ENCODE measurements around the gene SCGN. TPM values are rescaled to one million over a fixed set of nuclear protein-coding genes. Genes with fewer than 3 reads are reported as not detected.

Gene SCGN
- total RNA-seq, 1 donor from 2014 or later = 47.1 TPM

GRCh38 chr6:25660512-25660911, 8.5 kb downstream of the SCGN start:
- TF ChIP-seq, protein P1, sequence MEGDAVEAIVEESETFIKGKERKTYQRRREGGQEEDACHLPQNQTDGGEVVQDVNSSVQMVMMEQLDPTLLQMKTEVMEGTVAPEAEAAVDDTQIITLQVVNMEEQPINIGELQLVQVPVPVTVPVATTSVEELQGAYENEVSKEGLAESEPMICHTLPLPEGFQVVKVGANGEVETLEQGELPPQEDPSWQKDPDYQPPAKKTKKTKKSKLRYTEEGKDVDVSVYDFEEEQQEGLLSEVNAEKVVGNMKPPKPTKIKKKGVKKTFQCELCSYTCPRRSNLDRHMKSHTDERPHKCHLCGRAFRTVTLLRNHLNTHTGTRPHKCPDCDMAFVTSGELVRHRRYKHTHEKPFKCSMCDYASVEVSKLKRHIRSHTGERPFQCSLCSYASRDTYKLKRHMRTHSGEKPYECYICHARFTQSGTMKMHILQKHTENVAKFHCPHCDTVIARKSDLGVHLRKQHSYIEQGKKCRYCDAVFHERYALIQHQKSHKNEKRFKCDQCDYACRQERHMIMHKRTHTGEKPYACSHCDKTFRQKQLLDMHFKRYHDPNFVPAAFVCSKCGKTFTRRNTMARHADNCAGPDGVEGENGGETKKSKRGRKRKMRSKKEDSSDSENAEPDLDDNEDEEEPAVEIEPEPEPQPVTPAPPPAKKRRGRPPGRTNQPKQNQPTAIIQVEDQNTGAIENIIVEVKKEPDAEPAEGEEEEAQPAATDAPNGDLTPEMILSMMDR (conservative IDR thresholded peaks at IDR 0.05) = no peak
- Mint-ChIP-seq H3K4me1 (ENCODE audit: unreplicated experiment) (no peaks in the 10 kb centered on the region), H3K36me3 (no peaks in the 10 kb centered on the region), H3K9me3 (no peaks in the 10 kb centered on the region), H3K4me3 (no peak overlapping the region), H3K27me3 (peaks cover 7% of the 10 kb centered on the region), H3K27ac (no peak overlapping the region)
- DNase-seq (ENCODE audit: extremely low spot score, unreplicated experiment) = no peak

- no peaks in the 10 kb centered on the region for H3K36me3 Mint-ChIP-seq
- peaks cover 7% of the 10 kb centered on the region for H3K27me3 Mint-ChIP-seq
- DNase-seq (ENCODE audit: extremely low spot score, unreplicated experiment) = no peak
- TF ChIP-seq, protein P1 (conservative IDR thresholded peaks at IDR 0.05) = no peak
- no peaks in the 10 kb centered on the region for H3K4me1 Mint-ChIP-seq (ENCODE audit: unreplicated experiment)
- H3K9me3 Mint-ChIP-seq = no peaks in the 10 kb centered on the region
- H3K4me3 Mint-ChIP-seq = no peak overlapping the region
- H3K27ac Mint-ChIP-seq = no peak overlapping the region
Observed at GRCh38 chr6:25661129-25661779, 9.2 kb downstream of the SCGN start.

DNA sequence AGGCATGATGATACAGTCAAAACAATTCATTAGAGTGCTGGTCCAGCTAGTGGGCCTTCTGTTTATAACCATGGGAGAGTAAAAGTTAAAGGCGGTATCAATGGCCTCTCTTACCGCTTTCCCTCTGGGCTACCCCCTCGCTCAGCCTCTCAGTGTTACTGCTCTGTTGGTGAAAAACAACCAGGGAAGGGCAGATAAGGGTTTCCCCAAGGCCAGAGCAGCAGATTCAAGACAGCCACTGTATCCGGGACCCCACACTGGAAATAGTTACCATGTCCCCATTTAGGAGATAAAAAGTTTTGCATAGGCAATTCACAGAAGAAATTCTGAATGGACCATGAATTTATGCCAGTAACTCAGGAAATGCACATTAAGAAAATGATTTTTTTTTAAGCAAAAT, 13.4 kb downstream of the SCGN start:
- Mint-ChIP-seq H3K4me3 (no peak overlapping the region), H3K9me3 (no peaks in the 10 kb centered on the region), H3K27ac (no peak overlapping the region), H3K4me1 (ENCODE audit: unreplicated experiment) (no peaks in the 10 kb centered on the region), H3K27me3 (peaks cover 2% of the 10 kb centered on the region), H3K36me3 (no peaks in the 10 kb centered on the region)
- DNase-seq (ENCODE audit: extremely low spot score, unreplicated experiment) = no peak
- TF ChIP-seq, protein P1 (conservative IDR thresholded peaks at IDR 0.05) = no peak

DNA sequence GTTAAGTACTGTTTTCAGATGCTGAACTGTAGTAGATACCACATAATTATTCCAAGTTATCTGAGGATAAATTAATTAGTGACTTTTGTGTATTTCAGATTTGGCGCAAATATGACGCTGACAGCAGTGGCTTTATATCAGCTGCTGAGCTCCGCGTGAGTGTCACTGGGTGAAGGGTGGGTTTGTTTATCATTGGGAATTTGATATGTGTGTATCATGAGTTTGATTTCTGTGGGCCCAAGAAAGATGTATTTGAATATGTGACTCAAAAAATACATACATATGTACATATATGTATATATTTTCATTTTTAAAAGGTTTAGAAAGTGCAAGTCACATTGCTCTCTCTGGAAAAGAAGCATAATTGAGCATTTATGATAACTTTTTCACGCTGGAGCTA, 17.4 kb downstream of the SCGN start:
- Mint-ChIP-seq H3K9me3 (no peaks in the 10 kb centered on the region), H3K27ac (no peak overlapping the region), H3K4me3 (no peak overlapping the region), H3K27me3 (peaks cover 3% of the 10 kb centered on the region), H3K4me1 (ENCODE audit: unreplicated experiment) (peaks cover 4% of the 10 kb centered on the region), H3K36me3 (no peaks in the 10 kb centered on the region)
- no peak for DNase-seq (ENCODE audit: extremely low spot score, unreplicated experiment)
- TF ChIP-seq, protein P1 (conservative IDR thresholded peaks at IDR 0.05) = no peak

- H3K4me3 Mint-ChIP-seq = no peak overlapping the region
- peaks cover 4% of the 10 kb centered on the region for H3K4me1 Mint-ChIP-seq (ENCODE audit: unreplicated experiment)
- TF ChIP-seq, protein P1 (conservative IDR thresholded peaks at IDR 0.05) = no peak
- no peaks in the 10 kb centered on the region for H3K36me3 Mint-ChIP-seq
- peak overlapping the region; percentile 74 for H3K27ac Mint-ChIP-seq
- H3K27me3 Mint-ChIP-seq = peaks cover 3% of the 10 kb centered on the region
- DNase-seq (ENCODE audit: extremely low spot score, unreplicated experiment) = no peak
- no peaks in the 10 kb centered on the region for H3K9me3 Mint-ChIP-seq
Observed at GRCh38 chr6:25670208-25670607, 18.2 kb downstream of the SCGN start.

Measured in type B pancreatic cell (in vitro differentiated cells).